MM.1S (cell line): Measurements from ENCODE around the gene TENT5C.

Experiments
- DNase-seq: peaks from one replicate; pipeline ENCODE4 v3.0.0-alpha.2; 2015
- H2AFZ ChIP-seq: fragments of 300-600 bp; sonication (generic); 2 replicates; pipeline ENCODE4 v1.6.0; 2016; ENCODE audit warnings: antibody characterized with exemption, low read length
- H3F3A ChIP-seq: fragments of 300-600 bp; sonication (generic); 2 replicates; pipeline ENCODE4 v1.6.1; 2016; ENCODE audit warnings: mild to moderate bottlenecking, antibody characterized with exemption, low read length, moderate library complexity, mixed read lengths; ENCODE audit not compliant: insufficient read depth
- H3K27ac ChIP-seq: fragments of 300-600 bp; sonication (generic); 2 replicates; pipeline ENCODE4 v1.5.1; 2016; ENCODE audit warnings: mild to moderate bottlenecking, low read length
- H3K27me3 ChIP-seq: fragments of 300-600 bp; sonication (generic); replicated peaks from 2 replicates; pipeline ENCODE4 v1.6.0; 2016; ENCODE audit warnings: low read length; ENCODE audit not compliant: insufficient read depth
- H3K36me3 ChIP-seq: fragments of 300-600 bp; sonication (generic); replicated peaks from 2 replicates; pipeline ENCODE4 v1.6.1; 2016; ENCODE audit warnings: mild to moderate bottlenecking, low read length, mixed read lengths; ENCODE audit not compliant: insufficient read depth
- H3K4me1 ChIP-seq: fragments of 300-600 bp; sonication (generic); 2 replicates; pipeline ENCODE4 v1.6.1; 2016; ENCODE audit warnings: low read length, mixed read lengths
- H3K4me2 ChIP-seq: fragments of 300-600 bp; sonication (generic); 2 replicates; pipeline ENCODE4 v1.6.0; 2016; ENCODE audit warnings: low read depth, low read length
- H3K4me3 ChIP-seq: fragments of 300-600 bp; sonication (generic); 2 replicates; pipeline ENCODE4 v1.5.1; 2016; ENCODE audit warnings: low read length, mixed read lengths
- H3K79me2 ChIP-seq: fragments of 300-600 bp; sonication (generic); 2 replicates; pipeline ENCODE4 v1.6.1; 2016; ENCODE audit warnings: mixed run types, low read length, mixed read lengths
- H3K9ac ChIP-seq: fragments of 300-600 bp; sonication (generic); 2 replicates; pipeline ENCODE4 v1.6.1; 2016; ENCODE audit warnings: low read length, mixed read lengths
- H3K9me2 ChIP-seq: fragments of 300-600 bp; sonication (generic); replicated peaks from 2 replicates; pipeline ENCODE4 v1.6.1; 2016; ENCODE audit warnings: mild to moderate bottlenecking, low read length, mixed read lengths; ENCODE audit not compliant: insufficient read depth
- H3K9me3 ChIP-seq: fragments of 300-600 bp; sonication (generic); replicated peaks from 2 replicates; pipeline ENCODE4 v1.6.1; 2016; ENCODE audit warnings: mild to moderate bottlenecking, low read length, mixed read lengths; ENCODE audit not compliant: insufficient read depth
- H4K20me1 ChIP-seq: fragments of 300-600 bp; sonication (generic); 2 replicates; pipeline ENCODE4 v1.6.1; 2016; ENCODE audit warnings: mild to moderate bottlenecking, low read length, moderate library complexity, mixed read lengths; ENCODE audit not compliant: insufficient read depth
- EZH2 ChIP-seq: fragments of 300-600 bp; sonication (generic); optimal IDR thresholded peaks from 2 replicates; pipeline ENCODE3; 2017; ENCODE audit warnings: low read depth, mild to moderate bottlenecking, antibody characterized with exemption, low read length, mixed read lengths
- EZH2phosphoT487 ChIP-seq: fragments of 300-600 bp; sonication (generic); IDR thresholded peaks from 2 replicates; pipeline ENCODE4 v1.6.1; 2018; ENCODE audit warnings: antibody characterized with exemption, low read length
- TF ChIP-seq, protein P1 (sequence below): fragments of 300-600 bp; sonication (generic); IDR thresholded peaks from 2 replicates; pipeline ENCODE4 v1.5.1; 2016; ENCODE audit warnings: antibody characterized with exemption, low read length, mixed read lengths

Gene TENT5C

DNA sequence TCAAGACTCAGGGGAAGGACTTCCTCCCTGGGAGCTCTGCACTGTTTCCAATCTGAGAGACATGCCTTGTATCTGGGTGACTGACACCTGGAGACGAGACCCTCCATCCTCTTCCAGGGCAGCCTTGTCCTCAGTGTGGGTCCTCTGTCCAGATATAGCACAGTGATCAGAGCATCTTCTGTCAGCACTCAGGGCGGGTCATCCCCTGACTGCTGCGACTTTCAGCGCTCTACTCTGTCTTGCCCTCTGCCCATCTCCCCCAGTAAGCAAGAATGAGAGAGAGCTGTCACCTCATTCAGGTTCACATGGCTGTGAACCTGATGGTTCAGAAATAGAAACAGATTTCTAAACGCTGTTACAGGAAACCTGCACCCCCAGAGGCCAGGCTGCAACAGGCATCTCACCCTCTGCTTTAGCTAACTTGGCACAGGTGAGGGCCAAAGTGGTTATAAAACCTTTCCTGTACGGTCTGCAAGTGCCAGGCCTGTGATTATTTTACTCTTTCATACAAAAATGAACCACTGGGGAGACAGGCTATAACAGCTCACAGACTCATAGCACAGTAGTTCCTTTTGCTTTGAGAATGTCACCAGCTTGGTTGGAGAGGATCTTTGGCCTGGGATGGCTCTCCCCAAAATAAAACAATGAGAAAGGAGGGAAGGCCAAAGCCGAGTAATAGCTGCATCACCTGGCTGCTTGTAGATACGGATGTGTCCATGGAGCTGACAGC, 11.4 kb upstream of the TENT5C start:
- no peaks in the 10 kb centered on the region for H3K9me2 ChIP-seq
- 0 out of 2 replicates have a peak overlapping the region, but pooled peaks have one; percentile 49 for H2AFZ ChIP-seq
- no peaks in the 10 kb centered on the region for H3K79me2 ChIP-seq

DNA sequence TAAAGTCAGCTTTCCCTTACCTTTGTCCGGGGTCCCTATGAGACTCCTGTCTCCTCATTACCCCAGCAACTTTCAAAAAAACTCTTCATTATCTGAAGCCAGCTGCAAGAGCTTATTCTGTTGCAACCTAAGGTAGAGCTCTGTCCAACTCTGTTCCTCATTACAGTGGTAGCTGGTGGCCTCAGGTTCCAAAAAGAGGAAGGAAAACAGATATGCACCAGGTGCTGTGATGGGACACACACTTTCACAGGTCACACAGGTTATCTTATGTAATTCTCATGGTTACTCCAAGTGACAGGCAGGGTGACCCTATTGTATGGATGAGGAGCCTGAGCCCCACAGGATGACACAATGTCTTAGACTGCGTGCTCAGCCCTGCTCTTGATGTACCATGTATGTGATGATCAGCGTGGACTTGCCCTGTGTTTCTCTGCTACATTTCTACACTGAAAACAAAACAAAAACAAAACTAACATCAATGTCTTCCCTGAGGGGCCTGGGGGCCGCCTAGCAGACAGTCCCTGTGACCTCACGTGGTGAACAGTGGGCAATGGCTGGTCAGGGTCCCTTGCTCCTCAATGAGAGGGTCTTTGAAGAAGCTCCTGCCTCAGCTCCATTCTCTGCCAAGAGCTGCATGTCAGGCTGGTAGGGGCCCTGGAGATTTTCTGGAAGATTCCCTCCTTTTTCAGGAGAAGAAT, 9.7 kb upstream of the TENT5C start:
- DNase-seq = no peak
- TF ChIP-seq EZH2phosphoT487 = no peak
- TF ChIP-seq, protein P1, sequence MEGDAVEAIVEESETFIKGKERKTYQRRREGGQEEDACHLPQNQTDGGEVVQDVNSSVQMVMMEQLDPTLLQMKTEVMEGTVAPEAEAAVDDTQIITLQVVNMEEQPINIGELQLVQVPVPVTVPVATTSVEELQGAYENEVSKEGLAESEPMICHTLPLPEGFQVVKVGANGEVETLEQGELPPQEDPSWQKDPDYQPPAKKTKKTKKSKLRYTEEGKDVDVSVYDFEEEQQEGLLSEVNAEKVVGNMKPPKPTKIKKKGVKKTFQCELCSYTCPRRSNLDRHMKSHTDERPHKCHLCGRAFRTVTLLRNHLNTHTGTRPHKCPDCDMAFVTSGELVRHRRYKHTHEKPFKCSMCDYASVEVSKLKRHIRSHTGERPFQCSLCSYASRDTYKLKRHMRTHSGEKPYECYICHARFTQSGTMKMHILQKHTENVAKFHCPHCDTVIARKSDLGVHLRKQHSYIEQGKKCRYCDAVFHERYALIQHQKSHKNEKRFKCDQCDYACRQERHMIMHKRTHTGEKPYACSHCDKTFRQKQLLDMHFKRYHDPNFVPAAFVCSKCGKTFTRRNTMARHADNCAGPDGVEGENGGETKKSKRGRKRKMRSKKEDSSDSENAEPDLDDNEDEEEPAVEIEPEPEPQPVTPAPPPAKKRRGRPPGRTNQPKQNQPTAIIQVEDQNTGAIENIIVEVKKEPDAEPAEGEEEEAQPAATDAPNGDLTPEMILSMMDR = no peak
- no peak for TF ChIP-seq EZH2
- no peak overlapping the region for H3K4me3 ChIP-seq
- H3K36me3 ChIP-seq = no peaks in the 10 kb centered on the region
- peaks cover 16% of the 10 kb centered on the region for H3F3A ChIP-seq
- no peak overlapping the region for H2AFZ ChIP-seq
- no peaks in the 10 kb centered on the region for H3K9me3 ChIP-seq
- no peak overlapping the region for H3K9ac ChIP-seq
- no peak overlapping the region for H3K4me2 ChIP-seq
- peaks cover 38% of the 10 kb centered on the region for H3K4me1 ChIP-seq
- H3K9me2 ChIP-seq = no peaks in the 10 kb centered on the region
- no peaks in the 10 kb centered on the region for H4K20me1 ChIP-seq
- H3K79me2 ChIP-seq = peaks cover 10% of the 10 kb centered on the region
- H3K27me3 ChIP-seq = no peaks in the 10 kb centered on the region
- H3K27ac ChIP-seq = no peak overlapping the region

More for the DNA sequence above, 11.4 kb upstream of the TENT5C start:
- Histone ChIP-seq H3K9ac (no peak overlapping the region; the same call in 1 of the 2 replicates), H4K20me1 (no peaks in the 10 kb centered on the region), H3F3A (peaks cover 9% of the 10 kb centered on the region), H3K4me2 (peak overlapping the region; percentile 63; the same call in 1 of the 2 replicates), H3K4me3 (no peak overlapping the region), H3K9me3 (no peaks in the 10 kb centered on the region), H3K4me1 (peaks cover 27% of the 10 kb centered on the region), H3K27ac (peak overlapping the region; percentile 53; the same call in 1 of the 2 replicates), H3K27me3 (no peaks in the 10 kb centered on the region), H3K36me3 (no peaks in the 10 kb centered on the region)
- no peak for TF ChIP-seq EZH2
- TF ChIP-seq, protein P1 = peak; percentile 34
- no peak for TF ChIP-seq EZH2phosphoT487
- DNase-seq = peak; percentile 81

DNA sequence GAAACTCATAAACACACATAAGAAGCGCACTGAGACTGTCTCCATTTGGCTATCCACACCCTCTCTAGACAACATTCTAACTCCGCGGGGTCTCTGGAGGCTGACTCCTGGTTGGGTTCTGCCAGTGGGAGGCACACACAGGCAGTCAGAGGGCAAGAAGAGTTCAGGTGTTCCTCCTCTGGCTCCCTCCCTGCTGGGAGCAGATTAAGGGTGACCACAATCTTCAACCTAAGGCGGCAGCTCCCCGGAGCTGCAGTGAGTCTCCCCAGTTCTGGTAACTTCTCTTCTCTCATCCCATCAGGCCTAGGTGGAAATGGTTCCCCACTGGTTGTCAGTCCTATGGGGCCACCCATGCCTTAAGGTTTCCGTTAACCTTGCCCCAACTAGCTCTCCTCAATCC, 7.4 kb upstream of the TENT5C start:
- H3K9me2 ChIP-seq = no peaks in the 10 kb centered on the region
- no peaks in the 10 kb centered on the region for H3K9me3 ChIP-seq
- H3K4me2 ChIP-seq = no peak overlapping the region
- H3K36me3 ChIP-seq = no peaks in the 10 kb centered on the region
- H3F3A ChIP-seq = peaks cover 16% of the 10 kb centered on the region
- no peak overlapping the region for H3K27ac ChIP-seq
- H2AFZ ChIP-seq = no peak overlapping the region
- DNase-seq = no peak
- no peaks in the 10 kb centered on the region for H3K27me3 ChIP-seq
- no peak overlapping the region for H3K9ac ChIP-seq
- H3K4me3 ChIP-seq = no peak overlapping the region
- TF ChIP-seq EZH2 = no peak
- TF ChIP-seq EZH2phosphoT487 = no peak
- TF ChIP-seq, protein P1 = no peak
- peaks cover 14% of the 10 kb centered on the region for H3K79me2 ChIP-seq
- H4K20me1 ChIP-seq = no peaks in the 10 kb centered on the region
- H3K4me1 ChIP-seq = peaks cover 38% of the 10 kb centered on the region
